NK-92 treated with Interleukin-12 subunit alpha and Interleukin-12 subunit beta, amount 100 ng/mL, for 24 hours (cell line): ENCODE data around the gene PIP4K2B.
"Not testable (repeated sequence)": the region's sequence is repeated elsewhere in the genome, so short reads cannot be mapped to it uniquely, and the experiment has no call there.

Experiments
- DNase-seq: peaks from one replicate; lab custom pipeline; 2025; lab: John Stamatoyannopoulos, UW

The PIP4K2B gene

GRCh38 chr17:38799501-38800236 lies at the start of gene PIP4K2B:
Gene PIP4K2B (minus strand): TSS chr17:38799556. CDS start chr17:38799424, 132 bp downstream.
- peak; percentile 93 for DNase-seq

GRCh38 chr17:38848557-38848891 lies 49.2 kb upstream of the PIP4K2B start:
- no peak for DNase-seq

GRCh38 chr17:38844261-38844757 lies 45.0 kb upstream of the PIP4K2B start:
- DNase-seq: no peak

GRCh38 chr17:38825762-38826247 lies 26.4 kb upstream of the PIP4K2B start:
- no peak for DNase-seq

GRCh38 chr17:38824899-38825761 lies 25.8 kb upstream of the PIP4K2B start, which contains the start of gene CWC25:
Gene CWC25 (minus strand): TSS chr17:38825321. CDS start chr17:38825183, 138 bp downstream.
- DNase-seq: peak; percentile 85

GRCh38 chr17:38815576-38816193 lies 16.3 kb upstream of the PIP4K2B start:
- no peak for DNase-seq

GRCh38 chr17:38809828-38810227 lies 10.5 kb upstream of the PIP4K2B start:
- DNase-seq: no peak

GRCh38 chr17:38800237-38800760 lies 943 bp upstream of the PIP4K2B start:
- DNase-seq: no peak

GRCh38 chr17:38798614-38799500 lies 499 bp downstream of the PIP4K2B start:
- DNase-seq: peak; percentile 61

- DNase-seq: no peak
Measured at GRCh38 chr17:38797828-38798227, 1.5 kb downstream of the PIP4K2B start.

GRCh38 chr17:38797158-38797490 lies 2.2 kb downstream of the PIP4K2B start:
- no peak for DNase-seq

- DNase-seq: no peak
Measured at GRCh38 chr17:38796451-38797157, 2.8 kb downstream of the PIP4K2B start.

GRCh38 chr17:38794221-38794620 lies 5.1 kb downstream of the PIP4K2B start:
- no peak for DNase-seq

- no peak for DNase-seq
Measured at GRCh38 chr17:38791162-38791561, 8.2 kb downstream of the PIP4K2B start.

- not testable (repeated sequence) for DNase-seq
Measured at GRCh38 chr17:38790148-38790707, 9.1 kb downstream of the PIP4K2B start.

GRCh38 chr17:38789185-38789584 lies 10.2 kb downstream of the PIP4K2B start:
- DNase-seq: no peak

GRCh38 chr17:38787999-38788398 lies 11.4 kb downstream of the PIP4K2B start:
- DNase-seq: not testable (repeated sequence)

GRCh38 chr17:38786372-38786771 lies 13.0 kb downstream of the PIP4K2B start:
- no peak for DNase-seq

GRCh38 chr17:38783227-38783626 lies 16.1 kb downstream of the PIP4K2B start:
- DNase-seq: no peak
